Measurements from ENCODE around the gene HOXA6. TPM values are rescaled to one million over a fixed set of nuclear protein-coding genes. Genes with fewer than 3 reads are reported as not detected.

HOXA6 gene
- polyA plus RNA-seq, 3 donors = not detected

DNA sequence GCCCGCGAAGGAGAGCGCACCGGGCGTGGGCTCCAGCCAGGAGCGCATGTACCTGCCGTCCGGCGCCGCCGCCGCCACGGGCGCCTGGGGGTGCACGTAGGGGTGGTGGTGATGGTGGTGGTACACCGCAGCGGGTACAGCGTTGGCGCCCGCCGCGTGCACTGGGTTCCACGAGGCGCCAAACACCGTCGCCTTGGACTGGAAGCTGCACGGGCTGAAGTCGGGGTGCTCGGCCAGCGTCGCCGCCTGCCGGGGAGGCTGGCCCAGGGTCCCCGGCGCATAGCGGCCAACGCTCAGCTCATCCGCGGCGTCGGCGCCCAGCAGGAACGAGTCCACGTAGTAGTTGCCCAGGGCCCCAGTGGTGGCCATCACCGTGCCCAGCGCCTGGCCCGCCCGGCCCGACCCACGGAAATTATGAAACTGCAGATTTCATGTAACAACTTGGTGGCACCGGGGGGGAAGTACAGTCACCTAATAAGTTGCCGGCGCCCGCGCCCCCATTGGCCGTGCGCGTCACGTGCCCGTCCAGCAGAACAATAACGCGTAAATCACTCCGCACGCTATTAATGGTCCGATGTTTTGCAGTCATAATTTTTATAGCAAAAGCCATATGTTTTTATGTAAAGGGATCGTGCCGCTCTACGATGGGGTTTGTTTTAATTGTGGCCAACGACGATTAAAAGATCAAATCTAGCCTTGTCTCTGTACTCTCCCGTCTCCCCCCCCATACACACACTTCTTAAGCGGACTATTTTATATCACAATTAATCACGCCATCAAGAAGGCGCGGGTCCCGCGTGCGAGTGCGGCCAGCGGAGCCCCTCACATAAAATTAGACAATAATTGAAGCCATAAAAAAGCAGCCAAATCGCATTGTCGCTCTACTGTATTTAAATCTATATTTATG lies 17.8 kb upstream of the HOXA6 start, which contains the start of gene HOXA9:
HOXA9 (minus strand) TSS at position 449 of the 907 bp plus-strand sequence; CDS start at position 369, 80 bp downstream.
- Histone ChIP-seq H3K79me2 (ENCODE audit: insufficient read depth, low read length) (peaks cover 7% of the 10 kb centered on the region), H2AFZ (ENCODE audit: insufficient read depth, low read depth, low read length, poor library complexity, severe bottlenecking) (peak within 1 kb of the TSS; percentile 79), H3K27me3 (ENCODE audit: control insufficient read depth in 2 of 2, insufficient read depth in 2 of 2, low read length in 2 of 2) (peaks cover 54 to 92% of the 10 kb centered on the region in 2 donors), H4K20me1 (ENCODE audit: insufficient read depth, low read length) (peaks cover 7% of the 10 kb centered on the region), H3K27ac (ENCODE audit: low read depth in 1 of 2, low read length in 2 of 2) (no peak within 1 kb of the TSS), H3K36me3 (replicated peaks in 1 of 2; ENCODE audit: control insufficient read depth in 1 of 2, insufficient read depth in 2 of 2, low read length in 2 of 2) (no peaks in the 10 kb centered on the region), H3K9me3 (replicated peaks in 1 of 2; ENCODE audit: control insufficient read depth in 1 of 2, insufficient read depth in 1 of 2, low read length in 2 of 2) (peaks cover 18 to 34% of the 10 kb centered on the region in 2 donors), H3K9ac (ENCODE audit: insufficient read depth, low read length, poor library complexity, severe bottlenecking) (peak within 1 kb of the TSS; percentile 33), H3K4me3 (replicated peaks in 1 of 3; ENCODE audit: low read depth in 2 of 3, low read length in 3 of 3) (peak within 1 kb of the TSS; percentile 17 to 74 (median 40)), H3K4me2 (replicated peaks; ENCODE audit: extremely low read depth, low read length, poor library complexity, severe bottlenecking) (peak within 1 kb of the TSS; percentile 69), H3K4me1 (ENCODE audit: control insufficient read depth in 1 of 2, insufficient read depth in 2 of 2, low read length in 2 of 2) (peaks cover 75 to 94% of the 10 kb centered on the region in 2 donors)
- Mint-ChIP-seq H3K9me3 (peaks cover 5 to 53% (median 36%) of the 10 kb centered on the region in 7 donors), H3K27me3 (ENCODE audit: low read depth in 3 of 3) (peaks cover 83 to 93% (median 83%) of the 10 kb centered on the region in 3 donors), H3K4me1 (peaks cover 66% of the 10 kb centered on the region), H3K36me3 (peaks cover 23 to 38% of the 10 kb centered on the region in 2 donors), H3K27ac (peak within 1 kb of the TSS in 3 of 7 donors; percentile 64 to 68 (median 68)), H3K4me3 (peak within 1 kb of the TSS; percentile 72 to 95)
- WGBS (ENCODE audit: insufficient coverage) = under 1% methylated on average over 60 of the region's 82 CpGs
- intact Hi-C loops (cut with micrococcal nuclease) = loop anchor here (5.0 to 10.0 kb wide), 3 partner anchors 37 to 1303 kb away; partner anchors contain the start of gene HOXA13 (in 1 of the 2)
- peak; percentile 88 to 94 (median 91) for DNase-seq
- TF ChIP-seq, protein P1, sequence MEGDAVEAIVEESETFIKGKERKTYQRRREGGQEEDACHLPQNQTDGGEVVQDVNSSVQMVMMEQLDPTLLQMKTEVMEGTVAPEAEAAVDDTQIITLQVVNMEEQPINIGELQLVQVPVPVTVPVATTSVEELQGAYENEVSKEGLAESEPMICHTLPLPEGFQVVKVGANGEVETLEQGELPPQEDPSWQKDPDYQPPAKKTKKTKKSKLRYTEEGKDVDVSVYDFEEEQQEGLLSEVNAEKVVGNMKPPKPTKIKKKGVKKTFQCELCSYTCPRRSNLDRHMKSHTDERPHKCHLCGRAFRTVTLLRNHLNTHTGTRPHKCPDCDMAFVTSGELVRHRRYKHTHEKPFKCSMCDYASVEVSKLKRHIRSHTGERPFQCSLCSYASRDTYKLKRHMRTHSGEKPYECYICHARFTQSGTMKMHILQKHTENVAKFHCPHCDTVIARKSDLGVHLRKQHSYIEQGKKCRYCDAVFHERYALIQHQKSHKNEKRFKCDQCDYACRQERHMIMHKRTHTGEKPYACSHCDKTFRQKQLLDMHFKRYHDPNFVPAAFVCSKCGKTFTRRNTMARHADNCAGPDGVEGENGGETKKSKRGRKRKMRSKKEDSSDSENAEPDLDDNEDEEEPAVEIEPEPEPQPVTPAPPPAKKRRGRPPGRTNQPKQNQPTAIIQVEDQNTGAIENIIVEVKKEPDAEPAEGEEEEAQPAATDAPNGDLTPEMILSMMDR (IDR thresholded peaks at IDR 0.05) = no peak

DNA sequence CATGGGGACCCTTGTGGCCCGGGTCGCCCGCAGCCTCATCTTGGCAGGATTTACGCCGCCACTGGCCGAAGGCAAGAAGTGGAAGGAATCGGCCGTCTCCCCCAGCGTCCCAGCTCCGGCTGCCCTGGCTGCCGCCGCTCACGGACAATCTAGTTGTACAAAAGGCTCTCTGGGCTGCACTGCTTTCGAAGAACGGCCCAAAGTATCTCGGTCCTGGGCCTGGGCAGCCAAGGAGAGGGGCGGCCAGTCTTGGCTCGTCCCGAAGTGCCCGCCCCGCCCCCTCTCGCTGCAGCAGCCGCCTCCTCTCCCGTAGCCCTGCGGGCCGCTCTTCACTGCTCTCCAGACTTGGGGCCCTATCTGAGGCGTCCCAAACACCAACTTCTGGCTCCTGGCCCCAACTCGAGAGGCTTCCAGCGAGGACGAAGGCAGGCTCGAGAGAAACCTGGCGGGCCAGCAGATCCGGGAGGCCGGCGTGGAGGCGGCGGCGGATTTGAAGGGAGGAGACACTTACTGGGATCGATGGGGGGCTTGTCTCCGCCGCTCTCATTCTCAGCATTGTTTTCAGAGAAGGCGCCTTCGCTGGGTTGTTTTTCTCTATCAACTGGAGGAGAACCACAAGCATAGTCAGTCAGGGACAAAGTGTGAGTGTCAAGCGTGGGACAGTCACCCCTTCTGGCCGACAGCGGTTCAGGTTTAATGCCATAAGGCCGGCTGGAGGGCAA lies 17.0 kb upstream of the HOXA6 start:
- Histone ChIP-seq H3K4me2 (replicated peaks; ENCODE audit: extremely low read depth, low read length, poor library complexity, severe bottlenecking) (peak overlapping the region; percentile 69), H3K4me1 (ENCODE audit: control insufficient read depth in 1 of 2, insufficient read depth in 2 of 2, low read length in 2 of 2) (peaks cover 76 to 93% of the 10 kb centered on the region in 2 donors), H4K20me1 (ENCODE audit: insufficient read depth, low read length) (no peaks in the 10 kb centered on the region), H3K4me3 (replicated peaks in 1 of 3; ENCODE audit: low read depth in 2 of 3, low read length in 3 of 3) (peak overlapping the region; percentile 17 to 74 (median 40)), H3K27ac (ENCODE audit: low read depth in 1 of 2, low read length in 2 of 2) (no peak overlapping the region), H3K9ac (ENCODE audit: insufficient read depth, low read length, poor library complexity, severe bottlenecking) (peak overlapping the region; percentile 32), H3K36me3 (replicated peaks in 1 of 2; ENCODE audit: control insufficient read depth in 1 of 2, insufficient read depth in 2 of 2, low read length in 2 of 2) (no peaks in the 10 kb centered on the region), H3K27me3 (ENCODE audit: control insufficient read depth in 2 of 2, insufficient read depth in 2 of 2, low read length in 2 of 2) (peaks cover 55 to 92% of the 10 kb centered on the region in 2 donors), H2AFZ (ENCODE audit: insufficient read depth, low read depth, low read length, poor library complexity, severe bottlenecking) (peak overlapping the region; percentile 79), H3K79me2 (ENCODE audit: insufficient read depth, low read length) (peaks cover 7% of the 10 kb centered on the region), H3K9me3 (replicated peaks in 1 of 2; ENCODE audit: control insufficient read depth in 1 of 2, insufficient read depth in 1 of 2, low read length in 2 of 2) (peaks cover 18 to 30% of the 10 kb centered on the region in 2 donors)
- peaks cover 68% of the 10 kb centered on the region for H3K4me1 Mint-ChIP-seq
- peaks cover 84 to 93% (median 84%) of the 10 kb centered on the region in 3 donors for H3K27me3 Mint-ChIP-seq (ENCODE audit: low read depth in 3 of 3)
- peak overlapping the region; percentile 72 to 92 for H3K4me3 Mint-ChIP-seq
- intact Hi-C loops (cut with micrococcal nuclease) = loop anchor here (5.0 to 10.0 kb wide), 6 partner anchors 38 to 1302 kb away; partner anchors contain the start of gene HOXA13 (in 1 of the 2)
- H3K36me3 Mint-ChIP-seq = peaks cover 23 to 40% of the 10 kb centered on the region in 2 donors
- H3K9me3 Mint-ChIP-seq = peaks cover 5 to 52% (median 36%) of the 10 kb centered on the region in 7 donors
- TF ChIP-seq, protein P1 (IDR thresholded peaks at IDR 0.05) = peak; percentile 5
- no peak overlapping the region for H3K27ac Mint-ChIP-seq
- WGBS (ENCODE audit: insufficient coverage) = under 1% methylated on average over 47 of the region's 47 CpGs
- DNase-seq = peak in 1 of 3 donors; percentile 40

Measured in CD14-positive monocyte (primary cell).